HS-27A (cell line): ENCODE results near the gene IGFBP3.
"Not testable (repeated sequence)": the region's sequence is repeated elsewhere in the genome, so short reads cannot be mapped to it uniquely, and the experiment has no call there.

Experiments used
- DNase-seq: peaks from one replicate; pipeline ENCODE4 v3.0.0-alpha.2; 2012; ENCODE audit warnings: low read depth, missing footprints

Gene IGFBP3, protein sequence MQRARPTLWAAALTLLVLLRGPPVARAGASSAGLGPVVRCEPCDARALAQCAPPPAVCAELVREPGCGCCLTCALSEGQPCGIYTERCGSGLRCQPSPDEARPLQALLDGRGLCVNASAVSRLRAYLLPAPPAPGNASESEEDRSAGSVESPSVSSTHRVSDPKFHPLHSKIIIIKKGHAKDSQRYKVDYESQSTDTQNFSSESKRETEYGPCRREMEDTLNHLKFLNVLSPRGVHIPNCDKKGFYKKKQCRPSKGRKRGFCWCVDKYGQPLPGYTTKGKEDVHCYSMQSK

DNA sequence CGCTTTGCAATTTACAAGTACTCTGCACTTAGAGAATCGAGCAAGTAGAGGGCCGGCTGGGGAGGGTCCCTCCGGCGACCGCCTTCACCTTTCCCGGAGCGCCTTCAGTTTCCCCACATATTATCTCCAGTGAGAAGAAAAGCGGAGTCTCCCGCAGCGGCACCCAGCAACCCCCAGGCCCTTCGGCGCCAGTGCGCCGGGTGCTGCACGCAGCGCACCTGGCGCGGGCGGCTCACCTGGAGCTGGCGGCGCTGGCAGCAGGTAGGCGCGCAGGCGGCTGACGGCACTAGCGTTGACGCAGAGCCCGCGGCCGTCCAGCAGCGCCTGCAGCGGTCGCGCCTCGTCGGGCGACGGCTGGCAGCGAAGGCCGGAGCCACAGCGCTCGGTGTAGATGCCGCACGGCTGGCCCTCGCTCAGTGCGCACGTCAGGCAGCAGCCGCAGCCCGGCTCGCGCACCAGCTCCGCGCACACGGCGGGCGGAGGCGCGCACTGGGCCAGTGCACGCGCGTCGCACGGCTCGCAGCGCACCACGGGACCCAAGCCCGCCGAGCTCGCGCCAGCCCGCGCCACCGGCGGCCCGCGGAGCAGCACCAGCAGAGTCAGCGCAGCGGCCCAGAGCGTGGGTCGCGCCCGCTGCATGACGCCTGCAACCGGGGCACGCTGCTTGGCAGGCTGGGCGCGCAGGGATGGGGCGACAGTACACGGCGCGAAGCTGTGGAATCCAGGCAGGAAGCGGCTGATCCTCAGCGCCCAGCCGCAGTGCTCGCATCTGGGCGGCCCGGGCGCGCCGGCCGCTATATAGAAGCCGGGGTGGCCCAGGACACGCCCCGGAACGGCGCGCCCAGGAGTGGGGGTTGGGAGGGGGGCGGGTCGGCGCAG, at the start of gene IGFBP3:
TSS of gene IGFBP3 (minus strand) at position 771 of the 879 bp plus-strand sequence. CDS start at position 639, 132 bp downstream.
- no peak for DNase-seq

DNA sequence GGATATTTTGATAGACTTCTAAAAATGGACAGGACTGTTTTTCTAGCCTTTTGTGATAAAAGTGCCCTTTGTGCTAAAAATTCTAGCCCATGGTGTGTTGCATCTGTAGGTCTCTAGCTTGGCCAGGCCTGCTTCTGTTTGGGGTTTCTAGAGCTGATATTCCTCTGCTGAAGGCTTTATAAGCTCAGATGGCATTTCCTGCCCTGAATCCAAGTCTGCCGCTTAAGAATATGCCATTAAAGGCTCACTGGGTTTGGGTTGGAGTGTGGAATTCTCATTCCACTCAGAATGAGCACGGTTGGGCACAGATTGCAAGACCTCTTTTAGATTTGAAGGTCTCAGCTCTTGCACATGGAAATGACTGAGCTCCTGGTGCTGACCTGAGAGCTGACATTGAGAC, 49.4 kb upstream of the IGFBP3 start:
- no peak for DNase-seq

DNA sequence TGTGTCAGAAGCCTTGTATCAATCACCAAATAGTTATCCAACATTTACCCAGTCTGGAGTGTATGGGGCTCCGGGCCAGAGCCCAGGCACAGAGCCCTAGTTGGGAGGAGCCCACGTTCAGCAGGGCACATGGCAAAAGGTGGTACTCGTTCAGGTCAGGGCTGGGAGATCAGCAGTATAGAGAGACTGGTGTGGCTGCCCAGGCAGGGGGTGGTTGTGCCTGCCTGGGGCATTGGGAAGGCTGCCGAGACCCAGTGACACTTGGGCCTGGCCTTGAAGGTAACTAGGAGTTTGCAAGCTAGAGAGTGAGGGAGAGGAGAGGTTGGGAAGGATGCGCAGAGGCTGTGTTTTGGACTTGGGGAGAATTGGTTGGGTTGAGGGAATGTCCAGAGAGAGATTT, 48.9 kb upstream of the IGFBP3 start:
- no peak for DNase-seq

DNA sequence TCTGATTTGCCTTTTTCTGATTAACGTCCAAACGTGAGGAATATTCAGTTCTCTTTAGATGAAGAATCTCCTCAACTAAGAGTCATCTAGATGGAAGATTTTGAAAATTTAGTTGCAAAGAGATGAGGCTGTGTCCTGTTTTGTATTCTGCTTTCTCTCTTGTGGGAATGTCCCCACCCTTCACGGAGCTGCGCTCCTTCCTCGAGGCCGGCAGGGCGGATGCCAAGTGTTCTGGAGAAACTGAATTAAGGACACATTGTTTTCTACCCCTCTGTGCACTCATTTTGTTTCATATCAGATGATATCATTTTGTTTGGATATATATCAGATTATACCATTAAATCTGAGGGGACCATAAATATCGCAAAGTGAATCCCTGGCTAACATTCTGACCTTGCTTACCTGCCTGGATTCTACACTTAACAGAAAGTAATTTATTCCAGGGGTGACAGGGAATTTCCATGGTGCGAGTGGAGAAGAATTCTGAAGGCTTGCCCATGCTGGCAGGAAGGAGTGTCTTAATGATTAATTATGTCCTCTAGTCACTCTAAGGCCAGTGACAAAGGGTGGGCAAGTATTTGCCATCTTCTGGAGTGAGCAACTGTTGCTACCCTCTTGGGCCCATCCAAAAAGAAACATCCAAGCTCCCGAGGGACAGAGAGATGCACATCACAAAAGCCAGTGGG, 47.9 kb upstream of the IGFBP3 start:
- no peak for DNase-seq

- DNase-seq, result no peak
These were observed 47.2 kb upstream of the IGFBP3 start for GRCh38 chr7:45968312-45968711.

- no peak for DNase-seq
These were observed 46.6 kb upstream of the IGFBP3 start for GRCh38 chr7:45967591-45968157.

GRCh38 chr7:45962861-45963260, 41.8 kb upstream of the IGFBP3 start:
- DNase-seq, result no peak

DNA sequence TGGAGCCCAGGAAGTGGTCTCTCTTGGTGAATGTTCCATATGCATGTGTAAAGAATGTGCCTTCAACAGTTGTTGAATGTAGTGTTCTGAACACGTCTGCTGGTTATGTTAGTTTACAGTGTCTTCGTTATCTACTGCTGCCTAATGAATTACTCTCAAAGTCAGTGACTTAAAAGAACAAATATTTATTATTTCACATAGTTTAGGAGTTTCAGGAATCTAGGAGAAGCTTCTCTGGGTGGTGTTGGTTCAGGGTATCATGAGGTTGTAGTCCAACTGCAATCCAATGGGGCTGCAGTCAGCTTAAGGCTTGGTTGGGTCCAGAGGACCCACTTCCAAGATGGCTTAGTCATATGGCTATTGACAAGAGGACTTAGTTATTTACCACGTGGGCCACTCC, 36.6 kb upstream of the IGFBP3 start:
- no peak for DNase-seq

GRCh38 chr7:45955286-45955685, 34.2 kb upstream of the IGFBP3 start:
- no peak for DNase-seq

DNA sequence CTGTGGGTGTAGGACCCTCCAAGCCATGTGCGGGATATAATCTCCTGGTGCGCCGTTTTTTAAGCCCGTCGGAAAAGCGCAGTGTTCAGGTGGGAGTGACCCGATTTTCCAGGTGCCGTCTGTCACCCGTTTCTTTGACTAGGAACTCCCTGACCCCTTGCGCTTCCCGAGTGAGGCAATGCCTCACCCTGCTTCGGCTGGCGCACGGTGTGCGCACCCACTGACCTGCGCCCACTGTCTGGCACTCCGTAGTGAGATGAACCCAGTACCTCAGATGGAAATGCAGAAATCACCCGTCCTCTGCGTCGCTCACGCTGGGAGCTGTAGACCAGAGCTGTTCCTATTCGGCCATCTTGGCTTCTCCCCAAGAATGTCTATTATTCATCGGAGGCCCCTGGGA, 32.0 kb upstream of the IGFBP3 start:
- DNase-seq, result not testable (repeated sequence)

DNA sequence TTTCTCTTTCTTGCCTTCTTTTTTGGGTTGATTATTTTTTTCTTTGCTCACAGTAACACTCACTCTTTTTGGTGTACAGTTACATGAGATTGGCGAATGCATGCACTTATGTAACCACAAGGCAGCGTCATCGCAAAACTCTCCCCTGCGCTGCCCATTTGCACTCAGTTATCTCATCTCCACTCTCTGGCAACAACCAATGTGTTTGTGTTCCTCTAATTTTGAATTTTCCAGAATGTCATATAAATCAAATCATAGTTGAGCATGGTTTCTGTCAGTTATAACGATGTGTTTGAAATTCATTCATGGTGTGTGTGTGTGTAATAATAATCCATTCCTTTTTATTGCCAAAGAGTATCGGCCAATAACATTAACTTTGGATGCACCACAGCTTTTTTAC, 23.0 kb upstream of the IGFBP3 start:
- DNase-seq, result no peak

- DNase-seq, result no peak
These were observed 19.9 kb upstream of the IGFBP3 start for GRCh38 chr7:45940939-45941338.

DNA sequence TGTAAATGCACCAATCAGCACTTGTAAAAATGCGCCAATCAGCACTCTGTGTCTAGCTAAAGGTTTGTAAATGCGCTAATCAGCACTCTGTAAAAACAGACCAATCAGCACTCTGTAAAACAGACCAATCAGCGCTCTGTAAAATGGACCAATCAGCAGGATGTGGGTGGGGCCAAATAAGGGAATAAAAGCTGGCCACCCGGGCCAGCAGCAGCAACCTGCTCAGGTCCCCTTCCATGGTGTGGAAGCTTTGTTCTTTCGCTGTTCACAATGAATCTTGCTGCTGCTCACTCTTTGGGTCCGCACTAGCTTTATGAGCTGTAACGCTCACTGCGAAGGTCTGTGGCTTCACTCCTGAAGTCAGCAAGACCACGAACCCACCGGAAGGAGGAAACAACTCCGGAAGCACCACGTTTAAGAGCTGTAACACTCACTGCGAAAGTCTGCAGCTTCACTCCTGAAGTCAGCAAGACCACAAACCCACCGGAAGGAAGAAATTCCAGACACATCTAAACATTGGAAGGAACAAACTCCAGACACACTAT, 19.2 kb upstream of the IGFBP3 start:
- DNase-seq, result not testable (repeated sequence)

GRCh38 chr7:45939574-45939973, 18.5 kb upstream of the IGFBP3 start:
- no peak for DNase-seq

DNA sequence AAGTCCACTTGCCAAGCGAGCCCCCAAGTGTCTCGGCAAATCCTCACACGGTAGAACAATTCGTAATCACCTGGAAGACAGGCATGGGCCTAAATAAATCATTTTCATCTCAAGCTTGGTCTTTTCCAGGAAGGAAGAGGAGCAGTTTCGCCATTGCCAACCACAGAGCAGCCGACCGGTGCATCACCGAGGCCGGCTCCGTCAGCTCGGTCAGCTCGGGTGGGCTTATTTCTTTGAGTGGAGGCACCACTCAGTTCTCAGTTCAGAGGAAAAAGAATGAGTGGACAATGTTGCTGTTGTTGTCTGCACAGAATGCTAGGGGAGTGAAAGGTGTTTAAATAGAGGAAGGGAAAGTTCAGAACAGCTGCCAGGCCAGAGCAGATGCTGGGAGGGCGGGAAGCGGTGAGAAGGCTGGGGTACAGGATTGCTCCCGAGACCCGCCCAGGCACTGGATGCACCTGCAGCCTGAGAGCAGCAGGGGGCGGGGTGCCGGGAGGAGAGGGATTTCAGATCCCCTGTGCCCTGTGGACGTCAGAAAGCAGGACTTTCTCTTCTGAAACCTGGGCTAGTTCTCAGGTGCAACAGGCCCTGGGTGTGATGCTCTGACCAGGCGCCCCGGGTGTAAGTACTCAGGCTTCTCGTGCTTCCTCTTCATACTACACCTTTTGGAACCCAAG, 17.7 kb upstream of the IGFBP3 start:
- no peak for DNase-seq

DNA sequence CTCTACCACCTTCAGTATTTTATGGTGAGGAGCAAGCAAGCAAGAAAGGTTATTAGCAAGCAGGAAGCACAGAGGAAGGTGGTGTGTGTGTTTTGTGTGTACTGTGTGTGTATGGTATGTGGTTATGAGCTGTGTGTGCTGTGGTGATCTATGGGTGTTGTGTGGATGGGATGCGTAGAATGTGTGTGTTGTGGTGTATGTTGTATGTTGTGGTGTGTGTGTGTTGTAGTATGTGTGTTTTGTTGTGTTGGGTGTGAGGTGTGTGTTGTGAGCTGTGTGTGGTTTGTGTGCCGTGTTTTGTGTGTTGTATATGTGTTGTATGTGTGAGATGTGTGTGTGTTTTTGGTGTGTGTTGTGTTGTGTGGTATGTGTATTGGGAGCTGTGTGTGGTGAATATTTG, 16.8 kb upstream of the IGFBP3 start:
- no peak for DNase-seq

DNA sequence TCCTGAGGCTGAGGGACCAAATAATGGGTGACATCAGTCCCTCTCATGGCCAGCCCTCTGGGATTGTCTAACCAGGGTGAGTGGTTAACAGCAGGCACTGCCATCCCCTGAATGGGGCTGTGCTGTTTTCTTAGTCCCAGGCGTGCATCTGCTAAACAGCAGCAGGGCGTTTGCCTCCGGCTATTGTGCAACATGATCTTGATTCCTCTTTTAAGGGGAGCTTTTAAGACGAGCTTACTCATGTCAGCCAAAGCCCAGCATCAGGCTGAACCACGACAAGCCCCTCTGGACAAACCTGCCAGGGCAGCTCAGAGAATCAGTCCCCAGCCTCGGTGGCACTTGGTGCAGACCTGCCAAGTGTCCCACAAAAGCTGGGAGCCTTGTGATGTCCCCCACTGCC, 16.2 kb upstream of the IGFBP3 start:
- no peak for DNase-seq

DNA sequence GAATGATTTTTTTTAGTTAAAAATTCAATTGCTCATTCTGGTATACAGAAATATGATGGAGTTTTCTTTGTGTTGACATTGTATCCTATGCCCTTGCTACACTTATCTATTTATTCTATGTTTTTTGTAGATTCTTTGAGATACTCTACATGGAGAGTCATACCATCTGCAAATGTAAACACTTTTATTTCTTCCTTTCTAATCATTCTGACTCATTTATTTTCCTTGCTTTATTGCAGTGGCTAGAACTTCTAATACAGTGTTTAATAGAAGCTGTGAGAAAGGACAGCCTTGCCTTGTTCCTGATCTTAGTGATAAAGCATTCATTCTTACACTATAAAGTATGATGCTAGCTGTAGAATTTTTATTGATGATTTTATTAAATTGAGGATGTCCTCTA, 9.9 kb upstream of the IGFBP3 start:
- no peak for DNase-seq

DNA sequence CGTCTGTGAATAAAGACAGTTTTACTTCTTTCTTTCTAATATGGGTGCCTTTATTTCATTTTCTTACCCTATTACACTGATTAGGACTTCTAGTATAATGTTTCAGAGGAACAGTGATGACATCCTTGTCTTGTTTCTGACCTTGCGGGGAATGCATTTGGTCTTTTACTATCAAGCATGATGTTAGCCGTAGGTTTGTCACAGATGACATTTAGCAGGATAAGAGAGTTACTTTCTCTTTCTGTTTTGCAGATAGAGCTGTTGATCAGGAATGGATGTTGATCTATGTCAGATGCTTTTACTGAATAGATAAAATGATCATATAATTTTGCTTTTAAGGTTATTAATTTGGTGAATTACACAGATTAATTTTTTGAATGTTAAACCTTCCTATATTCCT, 6.6 kb upstream of the IGFBP3 start:
- no peak for DNase-seq

- DNase-seq, result no peak
These were observed 3.2 kb upstream of the IGFBP3 start for GRCh38 chr7:45924283-45924682.

DNA sequence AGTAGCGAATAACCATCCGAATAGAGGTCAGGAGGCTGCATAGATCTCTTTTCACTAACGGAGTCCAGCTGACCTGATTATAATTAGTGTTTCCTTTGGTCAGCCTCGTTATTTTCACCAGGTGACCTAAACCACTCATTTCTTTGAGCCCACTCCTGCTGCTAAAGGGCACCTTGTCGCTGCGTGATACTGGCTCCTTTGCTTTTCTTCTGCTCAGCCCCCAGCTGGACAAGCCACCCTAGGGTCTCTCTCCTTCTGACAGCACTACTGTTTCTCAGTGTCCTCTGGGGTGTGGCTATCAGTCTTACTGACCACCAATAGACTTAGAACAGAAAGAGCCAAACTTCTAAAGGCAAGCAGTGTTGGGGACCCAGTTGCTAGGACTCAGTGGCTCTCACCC, 2.7 kb upstream of the IGFBP3 start:
- no peak for DNase-seq

DNA sequence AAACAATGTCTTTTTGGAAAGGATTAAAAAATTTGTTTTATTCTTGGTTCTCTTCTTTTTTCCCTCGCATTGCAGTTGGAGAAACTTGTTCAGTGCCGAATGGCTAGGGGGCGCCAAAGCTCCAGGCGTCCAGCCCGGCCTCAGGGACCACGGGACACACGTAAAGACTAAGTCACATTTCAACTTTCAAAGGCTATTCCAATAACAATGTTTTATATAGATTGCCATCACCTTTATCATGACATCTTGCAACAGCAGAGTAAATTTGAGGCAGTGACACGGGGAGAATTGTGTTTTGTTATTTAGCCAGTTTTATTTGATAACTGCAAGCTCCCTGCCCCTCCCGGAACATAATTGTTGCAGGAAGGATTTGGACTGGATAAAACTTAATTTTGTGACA, 2.2 kb upstream of the IGFBP3 start:
- DNase-seq, result no peak
